Glutamatergic neuron (in vitro differentiated cells): ENCODE measurements around the gene JAGN1. TPM values are rescaled to one million over a fixed set of nuclear protein-coding genes. Genes with fewer than 3 reads are reported as not detected.

Experiments used
- DNase-seq: peaks from one replicate; pipeline ENCODE4 v3.0.0; 2022
- H3K27ac Mint-ChIP-seq: one replicate; pipeline ENCODE4 v1.8.0; 2020; ENCODE audit warnings: mild to moderate bottlenecking, mixed read lengths, inconsistent platforms; ENCODE audit not compliant: unreplicated experiment
- H3K27me3 Mint-ChIP-seq: one replicate; pipeline ENCODE4 v1.8.0; 2020; ENCODE audit warnings: mild to moderate bottlenecking, moderate library complexity, mixed read lengths, inconsistent platforms; ENCODE audit not compliant: unreplicated experiment
- H3K36me3 Mint-ChIP-seq: one replicate; pipeline ENCODE4 v1.8.0; 2020; ENCODE audit warnings: mild to moderate bottlenecking, mixed read lengths, inconsistent platforms; ENCODE audit not compliant: unreplicated experiment
- H3K4me1 Mint-ChIP-seq: one replicate; pipeline ENCODE4 v1.8.0; 2020; ENCODE audit warnings: mild to moderate bottlenecking, low read depth, mixed read lengths, inconsistent platforms; ENCODE audit not compliant: unreplicated experiment
- H3K4me3 Mint-ChIP-seq: one replicate; pipeline ENCODE4 v1.8.0; 2020; ENCODE audit warnings: mild to moderate bottlenecking, mixed read lengths, inconsistent platforms; ENCODE audit not compliant: unreplicated experiment
- H3K9me3 Mint-ChIP-seq: one replicate; pipeline ENCODE4 v1.8.0; 2020; ENCODE audit warnings: mild to moderate bottlenecking, moderate library complexity, mixed read lengths, inconsistent platforms; ENCODE audit not compliant: unreplicated experiment
- CTCF ChIP-seq: fragments of 200-600 bp; sonication (generic); IDR thresholded peaks from one replicate; pipeline ENCODE4 v1.5.0; 2021; ENCODE audit not compliant: partially characterized antibody, unreplicated experiment
- total RNA-seq: library from RNA; stranded (reverse); fragmentation: NEBNext Ultra II Directional; extraction: Animal tissue kit (Norgen Biotek cat#: 25700); gene quantifications from one replicate; pipeline ENCODE4 v1.2.1, GENCODE V29; 2021; ENCODE audit not compliant: unreplicated experiment

The JAGN1 gene
- total RNA-seq, 1 donor from 2014 or later = 37.8 TPM

- TF ChIP-seq CTCF = no peak
- no peaks in the 10 kb centered on the region for H3K36me3 Mint-ChIP-seq
- H3K4me1 Mint-ChIP-seq = no peaks in the 10 kb centered on the region
- H3K9me3 Mint-ChIP-seq = no peaks in the 10 kb centered on the region
- H3K27me3 Mint-ChIP-seq = no peaks in the 10 kb centered on the region
- DNase-seq = no peak
- no peak overlapping the region for H3K27ac Mint-ChIP-seq
- H3K4me3 Mint-ChIP-seq = no peak overlapping the region
These were observed 11.7 kb upstream of the JAGN1 start for GRCh38 chr3:9878700-9879099.

- no peaks in the 10 kb centered on the region for H3K9me3 Mint-ChIP-seq
- H3K27me3 Mint-ChIP-seq = no peaks in the 10 kb centered on the region
- no peak within 1 kb of the TSS for H3K27ac Mint-ChIP-seq
- no peaks in the 10 kb centered on the region for H3K36me3 Mint-ChIP-seq
- TF ChIP-seq CTCF = no peak
- H3K4me3 Mint-ChIP-seq = no peak within 1 kb of the TSS
- no peaks in the 10 kb centered on the region for H3K4me1 Mint-ChIP-seq
- no peak for DNase-seq
These were observed 10.4 kb upstream of the JAGN1 start, which contains the start of gene CIDEC for GRCh38 chr3:9879830-9880549. Gene CIDEC (minus strand): TSS chr3:9880253. CDS start chr3:9878486, 1,767 bp downstream.

GRCh38 chr3:9881441-9881840, 9.0 kb upstream of the JAGN1 start:
- no peak for TF ChIP-seq CTCF
- Mint-ChIP-seq H3K4me1 (no peaks in the 10 kb centered on the region), H3K9me3 (no peaks in the 10 kb centered on the region), H3K27ac (no peak overlapping the region), H3K36me3 (no peaks in the 10 kb centered on the region), H3K4me3 (no peak overlapping the region), H3K27me3 (no peaks in the 10 kb centered on the region)
- no peak for DNase-seq

DNA sequence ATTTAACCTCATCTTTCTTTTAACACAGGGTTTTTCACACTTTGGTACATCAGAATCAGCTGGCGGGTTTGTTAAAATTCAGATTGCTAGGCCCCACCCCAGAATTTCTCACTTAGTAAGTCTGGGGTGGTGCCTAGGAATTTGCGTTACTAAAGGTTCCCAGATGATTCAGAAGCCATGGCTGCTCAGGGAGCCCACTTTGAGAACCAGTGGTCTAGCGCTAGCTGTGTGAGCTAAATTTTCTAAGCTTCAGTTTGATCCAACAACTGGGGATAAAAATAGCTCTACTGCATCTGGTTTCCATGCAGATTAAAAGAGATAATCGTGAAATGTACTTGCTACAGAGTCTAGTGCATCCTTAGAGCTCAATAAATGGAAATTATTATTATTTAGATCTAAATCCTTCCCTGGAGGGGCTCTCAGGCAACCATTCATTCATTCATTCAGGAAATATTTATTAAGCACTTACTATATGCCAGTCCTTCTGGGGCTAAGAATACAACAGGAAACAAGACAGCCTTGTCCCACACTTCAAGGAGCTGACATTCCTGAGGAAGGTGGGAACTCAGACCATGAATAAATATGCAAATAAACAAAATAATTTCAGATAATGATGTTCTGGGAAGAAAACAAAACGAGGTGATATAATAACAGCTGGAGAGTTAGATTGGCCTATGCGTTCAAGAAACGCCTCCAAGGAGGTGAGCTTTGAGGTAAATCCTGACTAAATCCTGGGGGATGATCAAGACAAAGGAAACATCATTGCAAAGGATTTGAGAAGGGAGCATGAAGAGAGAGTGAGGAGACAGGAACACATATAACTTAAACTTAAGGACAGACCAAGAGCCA, 6.5 kb upstream of the JAGN1 start:
- H3K4me3 Mint-ChIP-seq = no peak overlapping the region
- H3K27ac Mint-ChIP-seq = no peak overlapping the region
- DNase-seq = no peak
- no peaks in the 10 kb centered on the region for H3K27me3 Mint-ChIP-seq
- H3K4me1 Mint-ChIP-seq = peaks cover 2% of the 10 kb centered on the region
- no peaks in the 10 kb centered on the region for H3K9me3 Mint-ChIP-seq
- H3K36me3 Mint-ChIP-seq = no peaks in the 10 kb centered on the region
- TF ChIP-seq CTCF = no peak

DNA sequence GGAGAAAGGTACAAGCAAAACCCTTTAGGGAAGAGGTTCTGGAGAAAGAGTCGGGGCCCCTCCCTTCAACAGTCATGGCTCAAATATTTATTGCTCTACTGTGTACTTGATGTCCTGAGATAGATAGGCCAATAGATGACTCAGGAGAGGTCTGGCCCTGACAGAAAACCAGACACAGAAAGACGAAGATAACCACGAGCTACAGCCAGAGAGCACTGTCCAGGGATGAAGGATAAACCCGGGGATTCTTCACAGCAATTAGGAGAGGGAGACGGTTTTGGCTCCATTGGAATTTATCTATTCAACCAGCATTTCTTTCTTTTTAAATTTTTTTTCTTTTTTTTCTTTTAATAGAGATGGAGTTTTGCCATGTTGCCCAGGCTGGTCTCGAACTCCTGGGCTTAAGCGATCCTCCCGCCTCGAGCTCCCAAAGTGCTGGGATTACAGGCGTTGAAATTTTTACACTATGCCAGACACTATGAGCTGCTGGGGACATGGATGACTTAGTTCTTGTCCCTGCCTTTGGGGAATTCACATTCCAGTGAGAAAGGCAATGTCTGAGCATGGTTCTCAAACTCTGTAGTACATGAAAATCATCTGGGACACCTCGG, 5.8 kb upstream of the JAGN1 start:
- no peak for TF ChIP-seq CTCF
- no peak for DNase-seq
- Mint-ChIP-seq H3K27ac (no peak overlapping the region), H3K4me3 (no peak overlapping the region), H3K27me3 (no peaks in the 10 kb centered on the region), H3K4me1 (peaks cover 2% of the 10 kb centered on the region), H3K9me3 (no peaks in the 10 kb centered on the region), H3K36me3 (no peaks in the 10 kb centered on the region)
